ENCODE measurements around the gene TBP.

The TBP gene

DNA sequence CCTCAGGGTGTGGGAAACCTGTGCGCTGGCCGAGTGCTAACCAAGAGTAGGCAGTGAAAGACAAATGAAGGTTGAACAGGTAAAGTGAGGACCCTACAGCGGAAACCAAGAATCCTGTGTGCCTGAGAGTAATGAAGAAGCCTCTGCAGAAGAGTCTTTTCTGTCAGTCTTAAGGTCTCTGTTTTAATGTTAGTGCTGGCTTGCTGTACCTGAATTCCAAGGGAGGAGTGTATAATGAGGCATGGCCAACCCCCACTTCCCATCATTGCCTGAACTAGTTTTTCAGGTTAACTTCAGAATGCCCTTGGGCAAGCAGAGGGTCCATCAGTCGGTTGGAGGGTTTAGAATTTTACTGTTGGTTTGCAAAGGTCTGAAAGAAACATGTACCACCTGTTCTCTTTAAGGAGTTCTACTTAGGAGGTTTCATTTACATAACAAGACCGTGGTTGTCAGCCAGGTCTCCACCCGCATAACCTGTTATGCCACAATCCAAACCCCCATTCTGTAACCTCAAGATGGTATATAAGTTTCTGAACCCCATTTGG is 30.9 kb downstream of the TBP start:
- Histone ChIP-seq H3K4me3 (replicated peaks; ENCODE audit: insufficient read depth, low read length) (peak overlapping the region; percentile 92), H3K27ac (replicated peaks) (peak overlapping the region; percentile 67), H3K27me3 (ENCODE audit: insufficient read depth, poor library complexity, severe bottlenecking) (no peaks in the 10 kb centered on the region)
- no peak for TF ChIP-seq CTCF (IDR thresholded peaks at IDR 0.05; ENCODE audit: insufficient read depth, low read length)
- TF ChIP-seq SPI1 (IDR thresholded peaks at IDR 0.05; ENCODE audit: borderline replicate concordance, low read depth) = no peak
- TF ChIP-seq GABPA (IDR thresholded peaks at IDR 0.05; ENCODE audit: low read depth) = no peak
- TF ChIP-seq, protein P1, sequence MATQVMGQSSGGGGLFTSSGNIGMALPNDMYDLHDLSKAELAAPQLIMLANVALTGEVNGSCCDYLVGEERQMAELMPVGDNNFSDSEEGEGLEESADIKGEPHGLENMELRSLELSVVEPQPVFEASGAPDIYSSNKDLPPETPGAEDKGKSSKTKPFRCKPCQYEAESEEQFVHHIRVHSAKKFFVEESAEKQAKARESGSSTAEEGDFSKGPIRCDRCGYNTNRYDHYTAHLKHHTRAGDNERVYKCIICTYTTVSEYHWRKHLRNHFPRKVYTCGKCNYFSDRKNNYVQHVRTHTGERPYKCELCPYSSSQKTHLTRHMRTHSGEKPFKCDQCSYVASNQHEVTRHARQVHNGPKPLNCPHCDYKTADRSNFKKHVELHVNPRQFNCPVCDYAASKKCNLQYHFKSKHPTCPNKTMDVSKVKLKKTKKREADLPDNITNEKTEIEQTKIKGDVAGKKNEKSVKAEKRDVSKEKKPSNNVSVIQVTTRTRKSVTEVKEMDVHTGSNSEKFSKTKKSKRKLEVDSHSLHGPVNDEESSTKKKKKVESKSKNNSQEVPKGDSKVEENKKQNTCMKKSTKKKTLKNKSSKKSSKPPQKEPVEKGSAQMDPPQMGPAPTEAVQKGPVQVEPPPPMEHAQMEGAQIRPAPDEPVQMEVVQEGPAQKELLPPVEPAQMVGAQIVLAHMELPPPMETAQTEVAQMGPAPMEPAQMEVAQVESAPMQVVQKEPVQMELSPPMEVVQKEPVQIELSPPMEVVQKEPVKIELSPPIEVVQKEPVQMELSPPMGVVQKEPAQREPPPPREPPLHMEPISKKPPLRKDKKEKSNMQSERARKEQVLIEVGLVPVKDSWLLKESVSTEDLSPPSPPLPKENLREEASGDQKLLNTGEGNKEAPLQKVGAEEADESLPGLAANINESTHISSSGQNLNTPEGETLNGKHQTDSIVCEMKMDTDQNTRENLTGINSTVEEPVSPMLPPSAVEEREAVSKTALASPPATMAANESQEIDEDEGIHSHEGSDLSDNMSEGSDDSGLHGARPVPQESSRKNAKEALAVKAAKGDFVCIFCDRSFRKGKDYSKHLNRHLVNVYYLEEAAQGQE (IDR thresholded peaks at IDR 0.05; ENCODE audit: insufficient replicate concordance, low read depth) = no peak
- no peak for TF ChIP-seq POLR2AphosphoS5 (IDR thresholded peaks at IDR 0.05; ENCODE audit: low read depth)
- DNase-seq (ENCODE audit: low read depth in 1 of 2, low spot score in 1 of 2) = no peak

DNA sequence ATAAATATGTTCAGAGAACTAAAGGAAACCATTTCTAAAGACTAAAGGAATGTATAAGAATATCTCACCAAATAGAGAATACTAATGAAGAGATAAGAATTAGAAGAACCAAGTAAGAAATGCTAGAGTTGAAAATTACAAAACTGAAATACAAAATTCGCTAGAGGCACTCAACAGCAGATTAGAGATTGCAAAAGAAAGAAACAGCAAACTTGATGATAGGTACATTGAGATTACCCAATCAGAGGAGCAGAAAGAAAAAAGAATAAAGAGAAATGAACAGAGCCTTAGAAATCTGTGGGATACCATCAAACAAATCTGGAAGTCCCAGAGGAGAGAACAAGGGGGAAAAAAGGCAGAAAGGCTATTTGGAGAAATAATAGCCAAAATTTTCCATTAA is 36.6 kb downstream of the TBP start:
- no peak for TF ChIP-seq CTCF (IDR thresholded peaks at IDR 0.05; ENCODE audit: insufficient read depth, low read length)
- no peak for TF ChIP-seq POLR2AphosphoS5 (IDR thresholded peaks at IDR 0.05; ENCODE audit: low read depth)
- no peak for TF ChIP-seq SPI1 (IDR thresholded peaks at IDR 0.05; ENCODE audit: borderline replicate concordance, low read depth)
- no peak for TF ChIP-seq GABPA (IDR thresholded peaks at IDR 0.05; ENCODE audit: low read depth)
- TF ChIP-seq, protein P1 (IDR thresholded peaks at IDR 0.05; ENCODE audit: insufficient replicate concordance, low read depth) = no peak
- no peaks in the 10 kb centered on the region for H3K27me3 ChIP-seq (ENCODE audit: insufficient read depth, poor library complexity, severe bottlenecking)
- no peak overlapping the region for H3K27ac ChIP-seq (replicated peaks)
- no peak for DNase-seq (ENCODE audit: low read depth in 1 of 2, low spot score in 1 of 2)
- no peak overlapping the region for H3K4me3 ChIP-seq (replicated peaks; ENCODE audit: insufficient read depth, low read length)

GRCh38 chr6:170596426-170596825 is 42.3 kb downstream of the TBP start:
- DNase-seq (ENCODE audit: low read depth in 1 of 2, low spot score in 1 of 2) = no peak
- Histone ChIP-seq H3K27me3 (ENCODE audit: insufficient read depth, poor library complexity, severe bottlenecking) (no peaks in the 10 kb centered on the region), H3K27ac (replicated peaks) (no peak overlapping the region), H3K4me3 (replicated peaks; ENCODE audit: insufficient read depth, low read length) (no peak overlapping the region)
- TF ChIP-seq, protein P1 (IDR thresholded peaks at IDR 0.05; ENCODE audit: insufficient replicate concordance, low read depth) = no peak
- no peak for TF ChIP-seq CTCF (IDR thresholded peaks at IDR 0.05; ENCODE audit: insufficient read depth, low read length)
- TF ChIP-seq POLR2AphosphoS5 (IDR thresholded peaks at IDR 0.05; ENCODE audit: low read depth) = no peak
- TF ChIP-seq GABPA (IDR thresholded peaks at IDR 0.05; ENCODE audit: low read depth) = no peak
- TF ChIP-seq SPI1 (IDR thresholded peaks at IDR 0.05; ENCODE audit: borderline replicate concordance, low read depth) = no peak
